HepG2 (cell line): Measurements from ENCODE around the gene TANGO6.

Experiments used
- CTCF ChIP-seq: sonication (generic); formaldehyde crosslinking; IDR thresholded peaks from 2 replicates; pipeline ENCODE4 v1.5.0; 2020; ENCODE audit warnings: mild to moderate bottlenecking, missing genetic modification reagents, moderate library complexity
- HCFC1 ChIP-seq: fragments of 150-350 bp; IDR thresholded peaks from 2 replicates; pipeline ENCODE4 v1.6.1; 2014; ENCODE audit warnings: low read depth, low read length
- SOX6 ChIP-seq, 2 experiments: fragments of 450-650 bp in 1 of 2; sonication (generic) in 1 of 2; formaldehyde crosslinking in 1 of 2; IDR thresholded peaks; 2 replicates each; pipeline versions ENCODE4 v1.4.0 to v1.6.1; 2017 to 2020; ENCODE audit warnings: antibody characterized with exemption in 1 of 2, mild to moderate bottlenecking in 1 of 2, missing genetic modification reagents in 1 of 2
- TCF7L2 ChIP-seq: IDR thresholded peaks from 2 replicates; pipeline ENCODE4 v1.6.1; 2011; ENCODE audit warnings: mild to moderate bottlenecking, low read depth, low read length, moderate library complexity
- ZNF674 ChIP-seq: sonication (generic); formaldehyde crosslinking; IDR thresholded peaks from 2 replicates; pipeline ENCODE4 v1.5.0; 2020; ENCODE audit warnings: low read depth, mild to moderate bottlenecking, missing genetic modification reagents

GRCh38 chr16:68991075-68991474 lies 147.7 kb downstream of the TANGO6 start:
- TF ChIP-seq TCF7L2 = no peak
- TF ChIP-seq HCFC1 = no peak
- TF ChIP-seq CTCF (CRISPR knock-in tag) = no peak
- TF ChIP-seq SOX6 (IDR thresholded peaks at IDR 0.05) = no peak
- TF ChIP-seq SOX6 (CRISPR knock-in tag; IDR thresholded peaks at IDR 0.05) = no peak
- TF ChIP-seq ZNF674 (CRISPR knock-in tag) = no peak
